Fibroblast of lung (primary cell): ENCODE results near the gene NRARP. TPM values are rescaled to one million over a fixed set of nuclear protein-coding genes. Genes with fewer than 3 reads are reported as not detected.

Source experiments
- DNase-seq, 2 donors: peaks; one replicate each; pipeline versions ENCODE4 v3.0.0 to v3.0.0-alpha.2; 2010; ENCODE audit warnings: low read depth in 2 of 2
- H2AFZ ChIP-seq: 2 replicates; pipeline ENCODE4 v1.5.1; 2012; ENCODE audit warnings: low read length, control low read depth, inconsistent platforms
- H3K27ac ChIP-seq: 2 replicates; pipeline ENCODE4 v1.5.1; 2011; ENCODE audit warnings: low read length, control low read depth; ENCODE audit not compliant: insufficient read depth
- H3K27me3 ChIP-seq: 2 replicates; pipeline ENCODE4 v1.5.1; 2011; ENCODE audit warnings: mild to moderate bottlenecking, low read length; ENCODE audit not compliant: control insufficient read depth, insufficient read depth
- H3K36me3 ChIP-seq: 2 replicates; pipeline ENCODE4 v1.5.1; 2011; ENCODE audit warnings: low read length; ENCODE audit not compliant: control insufficient read depth, insufficient read depth
- H3K4me1 ChIP-seq: 2 replicates; pipeline ENCODE4 v1.5.1; 2011; ENCODE audit warnings: low read length; ENCODE audit not compliant: control insufficient read depth, insufficient read depth; ENCODE audit errors: extremely low read depth
- H3K4me2 ChIP-seq: 2 replicates; pipeline ENCODE4 v1.5.1; 2011; ENCODE audit warnings: low read length, control low read depth; ENCODE audit not compliant: insufficient read depth; ENCODE audit errors: extremely low read depth
- H3K4me3 ChIP-seq, 4 experiments: fragments of 200-600 bp in 1 of 4; sonication (generic) in 1 of 4; replicated peaks in 1 of 4; 2 replicates each; pipeline ENCODE4 v1.5.1; 2011 to 2016; ENCODE audit warnings: low read length in 4 of 4, low read depth in 3 of 4, mild to moderate bottlenecking in 3 of 4, control low read depth in 2 of 4, inconsistent platforms in 1 of 4, mixed read lengths in 1 of 4; ENCODE audit not compliant: insufficient read depth in 1 of 4; ENCODE audit errors: control extremely low read depth in 1 of 4
- H3K79me2 ChIP-seq: 2 replicates; pipeline ENCODE4 v1.5.1; 2012; ENCODE audit warnings: mild to moderate bottlenecking, low read length, inconsistent platforms; ENCODE audit not compliant: control insufficient read depth, insufficient read depth
- H3K9ac ChIP-seq: 2 replicates; pipeline ENCODE4 v1.5.1; 2011; ENCODE audit warnings: mild to moderate bottlenecking, low read length, control low read depth; ENCODE audit not compliant: insufficient read depth
- H3K9me3 ChIP-seq: 2 replicates; pipeline ENCODE4 v1.5.1; 2012; ENCODE audit warnings: low read depth, low read length; ENCODE audit not compliant: control insufficient read depth, insufficient read depth
- H4K20me1 ChIP-seq: 2 replicates; pipeline ENCODE4 v1.5.1; 2011; ENCODE audit warnings: low read length; ENCODE audit not compliant: control insufficient read depth, insufficient read depth; ENCODE audit errors: extremely low read depth
- CTCF ChIP-seq, 2 donors: IDR thresholded peaks in 1 of 2; conservative IDR thresholded peaks in 1 of 2; 1 replicate in 1 of 2; 2 replicates in 1 of 2; pipeline ENCODE4 v1.5.1; 2011 to 2012; ENCODE audit warnings: low read length in 2 of 2, control low read depth in 1 of 2, inconsistent platforms in 1 of 2, low read depth in 1 of 2, mild to moderate bottlenecking in 1 of 2
- EZH2 ChIP-seq: IDR thresholded peaks from 2 replicates; pipeline ENCODE4 v1.5.1; 2012; ENCODE audit warnings: low read length, control low read depth, mild to moderate bottlenecking; ENCODE audit errors: missing control alignments
- polyA plus RNA-seq, 2 donors: library from polyadenylated mRNA; depleted of rRNA in 1 of 2; stranded (reverse) in 1 of 2; unstranded in 1 of 2; fragments of >200 nt; gene quantifications; 2 replicates each; pipeline ENCODE4 v1.2.1, GENCODE V29; 2011 to 2012; ENCODE audit warnings: missing spikeins in 1 of 2
- total RNA-seq: library from RNA; depleted of rRNA; stranded (reverse); fragments of >200 nt; gene quantifications from 2 replicates; pipeline ENCODE4 v1.2.1, GENCODE V29; 2014

The NRARP gene
- total and polyA plus RNA-seq, 2 donors (not counting 1 experiment from before 2014, with no cell fraction given): 0.07 TPM; not detected in 1

DNA sequence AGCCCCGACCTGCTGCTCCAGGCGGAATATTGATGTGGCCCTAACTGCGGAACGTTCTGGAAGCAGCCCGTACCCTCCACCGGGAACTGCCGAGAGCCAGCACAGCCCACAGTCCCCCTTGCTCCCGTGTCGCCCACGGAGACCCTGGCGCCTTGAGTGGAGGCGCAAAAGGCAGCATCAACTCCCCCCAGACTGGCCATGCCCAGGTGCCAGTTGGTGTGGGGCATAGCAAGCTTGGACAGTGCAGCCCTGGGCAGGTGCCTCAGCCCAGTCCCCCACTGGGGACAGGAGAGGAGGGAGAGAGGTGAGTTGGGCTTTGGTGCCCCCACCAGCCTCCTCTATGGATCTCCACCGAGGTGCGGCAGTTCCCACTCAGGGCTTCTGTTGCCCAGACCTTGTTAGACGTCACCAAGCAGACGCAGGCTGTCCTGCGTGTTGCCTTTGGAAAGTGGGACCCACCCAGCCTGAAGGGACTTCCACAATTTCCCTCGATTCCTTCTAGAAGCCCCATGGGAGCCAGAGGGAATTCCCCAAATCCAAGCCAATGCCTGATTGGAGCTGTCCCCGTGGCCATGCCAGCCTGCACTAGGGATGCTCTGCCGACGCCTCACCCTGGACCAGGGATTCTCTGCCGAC lies 19.8 kb upstream of the NRARP start:
- Histone ChIP-seq H4K20me1 (no peaks in the 10 kb centered on the region), H3K4me3 (no peak overlapping the region), H3K4me2 (no peak overlapping the region), H3K27me3 (no peaks in the 10 kb centered on the region), H3K9me3 (no peaks in the 10 kb centered on the region), H3K79me2 (no peaks in the 10 kb centered on the region), H2AFZ (no peak overlapping the region), H3K4me1 (no peaks in the 10 kb centered on the region), H3K36me3 (no peaks in the 10 kb centered on the region), H3K9ac (no peak overlapping the region), H3K27ac (no peak overlapping the region)
- TF ChIP-seq EZH2: no peak
- TF ChIP-seq CTCF (conservative IDR thresholded peaks at IDR 0.05 in 1 of 2, IDR thresholded peaks at IDR 0.05 in 1 of 2; ENCODE audit: low read depth in 1 of 2, low read length in 2 of 2): no peak
- no peak for DNase-seq

GRCh38 chr9:137320555-137321384 lies 18.7 kb upstream of the NRARP start:
- no peaks in the 10 kb centered on the region for H3K79me2 ChIP-seq
- H3K4me1 ChIP-seq: no peaks in the 10 kb centered on the region
- no peaks in the 10 kb centered on the region for H4K20me1 ChIP-seq
- DNase-seq: no peak
- H3K27me3 ChIP-seq: no peaks in the 10 kb centered on the region
- H3K9me3 ChIP-seq: no peaks in the 10 kb centered on the region
- H2AFZ ChIP-seq: no peak overlapping the region
- H3K9ac ChIP-seq: no peak overlapping the region
- H3K4me2 ChIP-seq: no peak overlapping the region
- no peak overlapping the region for H3K4me3 ChIP-seq
- no peak overlapping the region for H3K27ac ChIP-seq
- TF ChIP-seq EZH2 (no peak), CTCF (conservative IDR thresholded peaks at IDR 0.05 in 1 of 2, IDR thresholded peaks at IDR 0.05 in 1 of 2; ENCODE audit: low read depth in 1 of 2, low read length in 2 of 2) (no peak)
- no peaks in the 10 kb centered on the region for H3K36me3 ChIP-seq

DNA sequence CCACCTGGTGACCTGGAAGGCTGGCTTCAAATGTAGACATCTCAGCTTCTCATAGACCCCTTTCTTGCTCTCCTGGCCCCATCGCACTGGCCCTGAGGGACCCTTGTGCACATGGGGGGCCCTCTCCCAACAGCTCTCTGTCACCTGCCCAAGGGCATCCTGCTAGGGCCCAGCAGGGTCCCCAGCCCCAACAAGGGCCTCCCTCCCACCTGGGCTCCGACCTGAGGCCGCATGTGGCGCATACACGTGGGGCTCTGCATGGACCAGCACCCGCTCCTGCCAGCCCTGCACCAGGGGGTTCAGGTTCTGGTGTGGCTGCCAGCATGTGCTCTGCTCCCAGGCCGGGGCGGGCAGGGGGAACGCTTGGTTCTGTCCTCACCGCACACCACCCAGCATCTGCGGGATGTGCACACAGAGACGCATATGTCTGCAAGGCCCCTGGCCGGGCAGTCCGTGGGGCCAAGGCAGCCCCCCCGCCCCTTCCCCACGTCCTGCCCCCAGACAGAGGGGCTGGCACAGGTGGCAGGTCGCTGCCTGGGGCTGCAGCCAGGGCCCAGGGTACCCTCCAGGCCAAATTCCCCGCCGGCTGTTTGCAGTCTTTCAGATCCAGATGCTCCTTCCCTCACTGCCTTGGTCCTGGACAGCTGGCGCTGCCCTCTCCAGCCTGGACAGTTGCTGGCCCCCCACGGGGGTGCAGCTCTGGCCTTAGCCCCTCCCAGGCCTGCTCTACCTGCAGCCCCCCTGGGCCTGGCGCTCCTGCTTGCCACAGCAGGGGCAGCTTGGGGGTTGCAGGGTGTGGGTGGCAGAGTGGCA lies 17.9 kb upstream of the NRARP start:
- H3K9me3 ChIP-seq: no peaks in the 10 kb centered on the region
- DNase-seq: no peak
- no peak overlapping the region for H3K9ac ChIP-seq
- no peaks in the 10 kb centered on the region for H3K4me1 ChIP-seq
- H3K79me2 ChIP-seq: no peaks in the 10 kb centered on the region
- no peak overlapping the region for H3K27ac ChIP-seq
- no peak overlapping the region for H2AFZ ChIP-seq
- no peak for TF ChIP-seq CTCF (conservative IDR thresholded peaks at IDR 0.05 in 1 of 2, IDR thresholded peaks at IDR 0.05 in 1 of 2; ENCODE audit: low read depth in 1 of 2, low read length in 2 of 2)
- H3K4me2 ChIP-seq: no peak overlapping the region
- H3K36me3 ChIP-seq: no peaks in the 10 kb centered on the region
- H3K27me3 ChIP-seq: no peaks in the 10 kb centered on the region
- H3K4me3 ChIP-seq: no peak overlapping the region
- no peaks in the 10 kb centered on the region for H4K20me1 ChIP-seq
